HepG2 (cell line): Measurements from ENCODE around the gene PRKACA. TPM values are rescaled to one million over a fixed set of nuclear protein-coding genes. Genes with fewer than 3 reads are reported as not detected.

Experiments used
- CEBPB ChIP-seq: IDR thresholded peaks from 2 replicates; pipeline ENCODE4 v1.6.1; 2011; ENCODE audit warnings: low read depth, low read length, improper control_type of control experiment, borderline replicate concordance
- DNMT3B ChIP-seq: conservative IDR thresholded peaks from 2 replicates; pipeline ENCODE4 v1.6.1; 2016; ENCODE audit warnings: missing biosample characterization, control low read depth
- IKZF4 ChIP-seq: sonication (generic); formaldehyde crosslinking; IDR thresholded peaks from 2 replicates; pipeline ENCODE4 v1.5.1; 2020; ENCODE audit warnings: borderline replicate concordance, mild to moderate bottlenecking, low read depth, missing genetic modification reagents; ENCODE audit errors: not compliant biosample characterization
- IRX3 ChIP-seq: sonication (generic); formaldehyde crosslinking; IDR thresholded peaks from 2 replicates; pipeline ENCODE4 v1.8.1; 2023; ENCODE audit warnings: mild to moderate bottlenecking, low read depth, missing genetic modification reagents, borderline replicate concordance
- ZNF207 ChIP-seq: fragments of 450-650 bp; IDR thresholded peaks from 2 replicates; pipeline ENCODE4 v1.6.1; 2016; ENCODE audit warnings: antibody characterized with exemption, borderline replicate concordance
- ZNF256 ChIP-seq: sonication (generic); formaldehyde crosslinking; conservative IDR thresholded peaks from 2 replicates; pipeline ENCODE4 v1.4.0; 2020; ENCODE audit warnings: missing genetic modification reagents
- ZNF629 ChIP-seq: sonication (generic); formaldehyde crosslinking; conservative IDR thresholded peaks from 2 replicates; pipeline ENCODE4 v1.5.0; 2020; ENCODE audit warnings: missing genetic modification reagents
- ZNF781 ChIP-seq: sonication (generic); formaldehyde crosslinking; IDR thresholded peaks from 2 replicates; pipeline ENCODE4 v1.5.1; 2020; ENCODE audit warnings: borderline replicate concordance, mild to moderate bottlenecking, missing genetic modification reagents; ENCODE audit errors: not compliant biosample characterization
- ZNF850 ChIP-seq: sonication (generic); formaldehyde crosslinking; conservative IDR thresholded peaks from 2 replicates; pipeline ENCODE4 v1.9.0; 2021; ENCODE audit warnings: mild to moderate bottlenecking, missing genetic modification reagents
- polyA plus RNA-seq, 8 experiments: library from polyadenylated mRNA; depleted of rRNA in 3 of 8; stranded (reverse) in 7 of 8; unstranded in 1 of 8; fragments of >200 nt; fragmentation: Illumina TruSeq in 4 of 8; extraction: Trizol in 4 of 8; gene quantifications; 2 replicates each; pipeline versions ENCODE4 v1.2.1 to v1.2.3, GENCODE V29; 2011 to 2016; ENCODE audit warnings: low read depth in 4 of 8, missing spikeins in 1 of 8, mixed read lengths in 1 of 8; ENCODE audit not compliant: insufficient read depth in 1 of 8
- total RNA-seq, 5 experiments: library from RNA; depleted of rRNA; stranded (reverse); fragments of >200 nt; fragmentation: Illumina TruSeq; extraction: Trizol; gene quantifications; 2 replicates each; pipeline ENCODE4 v1.2.3, GENCODE V29; 2016; ENCODE audit warnings: low read depth in 1 of 5
- TF ChIP-seq, protein P1 (sequence below): sonication (generic); formaldehyde crosslinking; IDR thresholded peaks from 2 replicates; pipeline ENCODE4 v1.5.1; 2020; ENCODE audit warnings: missing genetic modification reagents, mild to moderate bottlenecking, borderline replicate concordance
- TF ChIP-seq, protein P2 (sequence below): IDR thresholded peaks from 2 replicates; pipeline ENCODE4 v1.6.1; 2012; ENCODE audit warnings: low read depth, low read length, improper control_type of control experiment
- TF ChIP-seq, protein P3 (sequence below): sonication (generic); formaldehyde crosslinking; IDR thresholded peaks from 2 replicates; pipeline ENCODE4 v1.5.1; 2020; ENCODE audit warnings: mild to moderate bottlenecking, moderate library complexity, missing genetic modification reagents
- TF ChIP-seq, protein P4 (sequence below): sonication (generic); formaldehyde crosslinking; IDR thresholded peaks from 2 replicates; pipeline ENCODE4 v1.8.0; 2023; ENCODE audit warnings: mild to moderate bottlenecking, missing genetic modification reagents
- TF ChIP-seq, protein P5 (sequence below): sonication (generic); formaldehyde crosslinking; IDR thresholded peaks from 2 replicates; pipeline ENCODE4 v1.4.0; 2020; ENCODE audit warnings: missing genetic modification reagents
- TF ChIP-seq, protein P6 (sequence below): sonication (generic); formaldehyde crosslinking; IDR thresholded peaks from 2 replicates; pipeline ENCODE4 v1.4.0; 2020; ENCODE audit warnings: missing genetic modification reagents

Gene PRKACA
- total and polyA plus RNA-seq, 2 of the 13 experiments (the other 11 are each of a cell fraction or from before 2014, with no cell fraction given): 11.0 to 18.2 TPM

DNA sequence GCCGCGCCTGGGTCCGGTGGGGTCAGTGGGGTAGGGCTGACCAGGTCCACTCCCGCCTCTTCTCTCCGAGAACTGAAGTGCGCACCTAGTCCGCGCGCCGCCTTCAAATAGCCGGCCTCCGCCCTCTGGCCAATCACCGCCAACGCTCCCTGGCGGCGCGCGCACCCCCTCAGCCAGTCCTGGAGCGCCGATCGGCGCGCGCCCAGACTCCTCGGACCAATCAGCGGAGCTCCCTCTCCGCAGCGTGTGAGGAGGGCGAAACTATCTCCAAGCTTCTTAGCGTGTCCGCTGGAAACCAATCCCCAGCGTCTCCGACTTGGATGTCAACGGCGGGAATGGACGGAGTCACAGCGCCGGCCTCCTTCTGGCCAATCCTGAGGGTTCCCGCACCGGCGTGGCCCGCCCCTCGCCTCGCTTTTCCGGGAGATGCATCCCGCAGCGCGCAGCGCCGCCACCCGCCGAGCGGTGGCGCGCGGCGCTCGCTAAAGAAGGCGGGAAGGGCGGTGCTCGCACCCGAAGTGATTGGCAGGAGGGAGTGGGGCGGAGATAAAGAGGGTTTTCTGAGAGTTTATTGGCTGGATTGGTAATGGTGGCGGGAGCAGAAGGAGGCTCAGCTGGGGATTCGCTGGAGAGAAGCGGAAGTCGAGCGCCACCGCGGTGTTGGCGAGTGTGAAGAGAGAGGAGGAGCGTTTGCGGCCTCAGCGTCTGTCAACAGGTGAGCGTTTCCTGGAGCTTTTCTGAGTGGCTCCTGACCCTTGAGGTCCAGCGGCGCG lies 19.1 kb upstream of the PRKACA start, which contains the start of gene ASF1B (continued):
- TF ChIP-seq, protein P1, sequence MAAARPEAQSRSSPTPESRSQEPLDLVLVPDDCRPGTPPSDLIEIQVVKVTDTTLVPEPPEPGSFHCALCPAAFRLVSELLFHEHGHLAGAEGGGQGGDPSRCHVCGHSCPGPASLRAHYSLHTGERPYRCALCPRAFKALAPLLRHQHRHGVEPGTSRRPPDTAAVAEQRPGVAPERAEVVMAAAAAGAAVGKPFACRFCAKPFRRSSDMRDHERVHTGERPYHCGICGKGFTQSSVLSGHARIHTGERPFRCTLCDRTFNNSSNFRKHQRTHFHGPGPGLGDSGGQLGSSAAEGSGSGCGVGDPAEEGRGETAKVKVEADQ (CRISPR knock-in tag): peak; percentile 19; the same call in 1 of the 2 replicates
- TF ChIP-seq, protein P2, sequence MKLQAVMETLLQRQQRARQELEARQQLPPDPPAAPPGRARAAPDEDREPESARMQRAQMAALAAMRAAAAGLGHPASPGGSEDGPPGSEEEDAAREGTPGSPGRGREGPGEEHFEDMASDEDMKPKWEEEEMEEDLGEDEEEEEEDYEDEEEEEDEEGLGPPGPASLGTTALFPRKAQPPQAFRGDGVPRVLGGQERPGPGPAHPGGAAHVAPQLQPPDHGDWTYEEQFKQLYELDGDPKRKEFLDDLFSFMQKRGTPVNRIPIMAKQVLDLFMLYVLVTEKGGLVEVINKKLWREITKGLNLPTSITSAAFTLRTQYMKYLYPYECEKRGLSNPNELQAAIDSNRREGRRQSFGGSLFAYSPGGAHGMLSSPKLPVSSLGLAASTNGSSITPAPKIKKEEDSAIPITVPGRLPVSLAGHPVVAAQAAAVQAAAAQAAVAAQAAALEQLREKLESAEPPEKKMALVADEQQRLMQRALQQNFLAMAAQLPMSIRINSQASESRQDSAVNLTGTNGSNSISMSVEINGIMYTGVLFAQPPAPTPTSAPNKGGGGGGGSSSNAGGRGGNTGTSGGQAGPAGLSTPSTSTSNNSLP: no peak
- peak; percentile 7; the same call in 1 of the 2 replicates for TF ChIP-seq ZNF256 (CRISPR knock-in tag)
- TF ChIP-seq ZNF850 (CRISPR knock-in tag): no peak
- TF ChIP-seq, protein P3, sequence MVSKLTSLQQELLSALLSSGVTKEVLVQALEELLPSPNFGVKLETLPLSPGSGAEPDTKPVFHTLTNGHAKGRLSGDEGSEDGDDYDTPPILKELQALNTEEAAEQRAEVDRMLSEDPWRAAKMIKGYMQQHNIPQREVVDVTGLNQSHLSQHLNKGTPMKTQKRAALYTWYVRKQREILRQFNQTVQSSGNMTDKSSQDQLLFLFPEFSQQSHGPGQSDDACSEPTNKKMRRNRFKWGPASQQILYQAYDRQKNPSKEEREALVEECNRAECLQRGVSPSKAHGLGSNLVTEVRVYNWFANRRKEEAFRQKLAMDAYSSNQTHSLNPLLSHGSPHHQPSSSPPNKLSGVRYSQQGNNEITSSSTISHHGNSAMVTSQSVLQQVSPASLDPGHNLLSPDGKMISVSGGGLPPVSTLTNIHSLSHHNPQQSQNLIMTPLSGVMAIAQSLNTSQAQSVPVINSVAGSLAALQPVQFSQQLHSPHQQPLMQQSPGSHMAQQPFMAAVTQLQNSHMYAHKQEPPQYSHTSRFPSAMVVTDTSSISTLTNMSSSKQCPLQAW (CRISPR knock-in tag): peak; percentile 76
- TF ChIP-seq ZNF629 (CRISPR knock-in tag): no peak
- no peak for TF ChIP-seq DNMT3B (CRISPR knock-in tag)
- TF ChIP-seq, protein P4, sequence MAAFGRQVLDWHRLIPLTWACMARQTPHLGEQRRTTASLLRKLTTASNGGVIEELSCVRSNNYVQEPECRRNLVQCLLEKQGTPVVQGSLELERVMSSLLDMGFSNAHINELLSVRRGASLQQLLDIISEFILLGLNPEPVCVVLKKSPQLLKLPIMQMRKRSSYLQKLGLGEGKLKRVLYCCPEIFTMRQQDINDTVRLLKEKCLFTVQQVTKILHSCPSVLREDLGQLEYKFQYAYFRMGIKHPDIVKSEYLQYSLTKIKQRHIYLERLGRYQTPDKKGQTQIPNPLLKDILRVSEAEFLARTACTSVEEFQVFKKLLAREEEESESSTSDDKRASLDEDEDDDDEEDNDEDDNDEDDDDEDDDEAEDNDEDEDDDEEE (CRISPR knock-in tag): peak; percentile 87
- TF ChIP-seq ZNF781 (CRISPR knock-in tag): peak; percentile 47
- no peak for TF ChIP-seq ZNF207
- TF ChIP-seq, protein P5, sequence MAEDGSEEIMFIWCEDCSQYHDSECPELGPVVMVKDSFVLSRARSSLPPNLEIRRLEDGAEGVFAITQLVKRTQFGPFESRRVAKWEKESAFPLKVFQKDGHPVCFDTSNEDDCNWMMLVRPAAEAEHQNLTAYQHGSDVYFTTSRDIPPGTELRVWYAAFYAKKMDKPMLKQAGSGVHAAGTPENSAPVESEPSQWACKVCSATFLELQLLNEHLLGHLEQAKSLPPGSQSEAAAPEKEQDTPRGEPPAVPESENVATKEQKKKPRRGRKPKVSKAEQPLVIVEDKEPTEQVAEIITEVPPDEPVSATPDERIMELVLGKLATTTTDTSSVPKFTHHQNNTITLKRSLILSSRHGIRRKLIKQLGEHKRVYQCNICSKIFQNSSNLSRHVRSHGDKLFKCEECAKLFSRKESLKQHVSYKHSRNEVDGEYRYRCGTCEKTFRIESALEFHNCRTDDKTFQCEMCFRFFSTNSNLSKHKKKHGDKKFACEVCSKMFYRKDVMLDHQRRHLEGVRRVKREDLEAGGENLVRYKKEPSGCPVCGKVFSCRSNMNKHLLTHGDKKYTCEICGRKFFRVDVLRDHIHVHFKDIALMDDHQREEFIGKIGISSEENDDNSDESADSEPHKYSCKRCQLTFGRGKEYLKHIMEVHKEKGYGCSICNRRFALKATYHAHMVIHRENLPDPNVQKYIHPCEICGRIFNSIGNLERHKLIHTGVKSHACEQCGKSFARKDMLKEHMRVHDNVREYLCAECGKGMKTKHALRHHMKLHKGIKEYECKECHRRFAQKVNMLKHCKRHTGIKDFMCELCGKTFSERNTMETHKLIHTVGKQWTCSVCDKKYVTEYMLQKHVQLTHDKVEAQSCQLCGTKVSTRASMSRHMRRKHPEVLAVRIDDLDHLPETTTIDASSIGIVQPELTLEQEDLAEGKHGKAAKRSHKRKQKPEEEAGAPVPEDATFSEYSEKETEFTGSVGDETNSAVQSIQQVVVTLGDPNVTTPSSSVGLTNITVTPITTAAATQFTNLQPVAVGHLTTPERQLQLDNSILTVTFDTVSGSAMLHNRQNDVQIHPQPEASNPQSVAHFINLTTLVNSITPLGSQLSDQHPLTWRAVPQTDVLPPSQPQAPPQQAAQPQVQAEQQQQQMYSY (CRISPR knock-in tag): peak; percentile 19; the same call in 1 of the 2 replicates
- TF ChIP-seq CEBPB: no peak
- TF ChIP-seq, protein P6, sequence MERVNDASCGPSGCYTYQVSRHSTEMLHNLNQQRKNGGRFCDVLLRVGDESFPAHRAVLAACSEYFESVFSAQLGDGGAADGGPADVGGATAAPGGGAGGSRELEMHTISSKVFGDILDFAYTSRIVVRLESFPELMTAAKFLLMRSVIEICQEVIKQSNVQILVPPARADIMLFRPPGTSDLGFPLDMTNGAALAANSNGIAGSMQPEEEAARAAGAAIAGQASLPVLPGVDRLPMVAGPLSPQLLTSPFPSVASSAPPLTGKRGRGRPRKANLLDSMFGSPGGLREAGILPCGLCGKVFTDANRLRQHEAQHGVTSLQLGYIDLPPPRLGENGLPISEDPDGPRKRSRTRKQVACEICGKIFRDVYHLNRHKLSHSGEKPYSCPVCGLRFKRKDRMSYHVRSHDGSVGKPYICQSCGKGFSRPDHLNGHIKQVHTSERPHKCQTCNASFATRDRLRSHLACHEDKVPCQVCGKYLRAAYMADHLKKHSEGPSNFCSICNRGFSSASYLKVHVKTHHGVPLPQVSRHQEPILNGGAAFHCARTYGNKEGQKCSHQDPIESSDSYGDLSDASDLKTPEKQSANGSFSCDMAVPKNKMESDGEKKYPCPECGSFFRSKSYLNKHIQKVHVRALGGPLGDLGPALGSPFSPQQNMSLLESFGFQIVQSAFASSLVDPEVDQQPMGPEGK (CRISPR knock-in tag): no peak
- TF ChIP-seq IRX3 (CRISPR knock-in tag): peak; percentile 71; the same call in 1 of the 2 replicates
- peak; percentile 51 for TF ChIP-seq IKZF4 (CRISPR knock-in tag)
